ENCODE measurements around the gene ZDHHC19.
"Not testable (repeated sequence)": the region's sequence is repeated elsewhere in the genome, so short reads cannot be mapped to it uniquely, and the experiment has no call there.

ZDHHC19 gene

DNA sequence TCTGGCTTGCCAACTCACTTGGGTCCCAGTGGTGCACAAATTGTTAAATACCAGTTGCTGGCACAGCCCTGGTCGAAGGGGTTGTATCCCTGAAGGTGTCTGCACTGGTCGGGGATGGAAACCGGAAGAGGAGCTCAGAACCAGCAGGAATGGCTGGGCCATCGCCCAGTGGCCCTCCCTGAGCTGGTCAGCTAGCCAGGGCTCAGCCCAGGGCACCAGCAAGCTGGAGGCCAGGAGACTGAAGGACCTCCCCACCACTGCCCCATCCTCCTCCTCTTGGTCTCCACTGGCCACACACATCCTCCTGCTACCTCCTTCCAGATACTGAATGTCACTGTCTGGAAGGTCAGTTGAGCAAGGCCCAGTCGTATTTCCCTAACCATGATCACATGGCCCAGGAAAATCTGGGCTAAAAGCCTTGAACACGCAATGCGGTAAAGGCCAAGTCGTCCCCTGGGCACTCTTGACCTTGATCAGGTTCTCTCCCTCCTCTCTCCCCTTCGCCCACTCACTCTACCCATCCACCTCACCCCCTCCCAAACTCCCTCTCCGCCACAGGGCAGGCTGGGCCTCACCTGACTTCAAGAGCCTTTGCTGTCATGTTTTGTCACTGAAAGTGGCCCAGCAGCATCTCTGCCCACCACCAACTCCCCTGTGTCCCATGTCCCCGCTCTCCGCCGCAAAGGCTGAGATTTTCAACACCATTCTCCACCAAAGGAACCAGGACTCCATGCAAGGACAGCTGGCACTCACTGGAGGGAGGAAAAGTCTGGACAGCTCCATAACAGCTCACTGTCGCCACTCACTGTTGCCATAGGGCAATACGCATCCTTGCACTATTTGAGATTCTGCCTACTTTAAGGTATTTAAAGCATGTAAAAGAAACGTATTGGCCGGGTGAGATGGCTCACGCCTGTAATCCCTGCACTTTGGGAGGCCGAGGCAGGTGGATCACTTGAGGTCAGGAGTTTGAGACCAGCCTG is 12.1 kb downstream of the ZDHHC19 start:
- no peak for DNase-seq

DNA sequence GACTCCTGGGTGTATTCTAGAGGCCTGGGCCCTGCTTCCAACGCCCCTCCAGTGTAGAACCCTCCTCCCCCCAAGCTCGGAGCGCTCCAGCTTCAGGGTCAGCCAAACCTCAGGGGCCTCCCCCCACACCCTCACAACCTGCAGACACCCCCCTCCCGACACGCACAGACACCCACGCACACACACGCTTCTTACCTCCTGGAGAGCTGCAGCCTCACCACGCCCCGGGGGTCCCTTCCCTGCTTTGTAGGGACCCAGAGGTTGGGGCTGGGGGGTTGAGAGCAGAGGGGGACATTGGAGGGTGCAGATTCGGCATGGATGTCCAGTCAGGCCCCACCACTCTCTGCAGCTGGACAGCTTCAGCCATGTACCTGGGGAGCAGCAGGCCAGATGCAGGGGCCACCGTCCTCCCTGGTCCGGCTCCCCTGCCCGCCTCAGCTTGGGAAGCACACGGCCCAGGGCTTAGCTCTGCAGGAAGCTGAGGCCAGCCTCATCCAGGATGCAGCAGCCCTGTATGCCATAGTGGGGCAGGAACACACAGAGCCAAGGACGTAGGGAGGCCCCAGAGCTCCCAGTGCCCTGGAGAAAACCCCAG is 13.0 kb downstream of the ZDHHC19 start:
- DNase-seq, result no peak

DNA sequence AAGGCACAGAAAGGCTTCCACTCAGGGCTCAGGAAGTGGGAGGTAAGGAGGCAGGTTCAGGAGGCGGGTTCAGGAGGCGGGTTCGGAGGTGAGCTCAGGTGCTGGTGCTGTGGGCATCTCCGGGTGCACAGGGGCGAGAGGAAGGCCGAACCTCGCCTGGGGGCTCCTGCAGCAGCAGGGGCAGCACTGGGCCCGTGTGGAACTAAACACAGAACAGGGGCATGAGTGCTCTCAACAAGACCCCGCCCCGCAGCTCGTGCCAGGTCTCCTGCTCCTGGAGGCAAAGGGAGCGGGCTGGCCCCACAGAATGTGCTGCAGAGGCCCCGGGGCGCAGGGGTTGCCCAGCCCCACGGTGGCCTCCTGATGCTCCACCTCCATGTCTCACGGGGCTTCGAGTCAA is 13.7 kb downstream of the ZDHHC19 start:
- DNase-seq, result no peak

DNA sequence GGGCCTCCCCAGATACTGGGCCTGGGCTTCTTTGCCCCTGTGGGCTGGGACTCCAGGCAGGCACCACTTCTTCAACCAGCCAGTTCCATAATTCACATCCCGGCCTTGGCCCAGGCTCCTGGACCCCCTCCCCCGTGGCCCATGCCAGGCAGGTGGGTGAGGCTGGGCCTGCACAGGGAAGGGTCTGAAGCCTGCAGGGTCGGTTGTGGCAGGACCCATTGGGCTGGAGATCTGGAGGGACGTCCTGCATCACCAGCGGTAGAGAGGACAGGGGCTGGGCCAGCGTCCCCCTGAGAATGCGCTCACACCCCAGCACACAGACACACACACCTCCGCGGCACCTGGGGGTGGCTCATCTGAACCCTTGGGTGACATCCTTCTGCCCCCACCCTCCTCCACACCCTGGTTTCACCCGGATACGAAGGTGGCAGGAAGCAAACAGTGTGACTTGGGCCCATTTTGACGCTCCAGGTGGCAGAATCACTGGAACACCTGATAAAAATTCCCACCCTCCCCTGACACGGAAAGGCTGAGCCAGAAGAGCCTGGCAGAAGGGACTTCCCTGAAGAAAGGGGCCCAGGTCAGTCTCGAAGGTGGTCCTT is 15.4 kb downstream of the ZDHHC19 start:
- DNase-seq, result no peak

DNA sequence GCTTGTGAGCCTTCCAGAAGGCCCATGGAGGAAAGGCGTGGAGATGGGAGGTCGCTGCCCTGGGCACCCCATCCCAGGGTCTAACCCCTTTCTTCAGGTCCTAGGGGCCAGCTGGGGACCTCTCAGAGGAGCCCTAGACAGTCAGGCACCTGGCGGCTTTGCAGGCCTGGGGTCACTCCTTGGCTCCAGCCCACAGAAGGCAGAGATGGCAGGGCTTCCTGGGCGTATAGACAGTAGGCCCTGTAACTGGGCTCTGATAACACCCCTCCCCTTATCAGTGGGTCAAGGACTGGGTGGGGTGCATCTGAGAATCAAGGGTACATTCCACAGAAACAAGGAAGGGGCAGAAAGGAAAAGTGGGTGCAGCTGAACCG is 16.7 kb downstream of the ZDHHC19 start:
- no peak for DNase-seq

DNA sequence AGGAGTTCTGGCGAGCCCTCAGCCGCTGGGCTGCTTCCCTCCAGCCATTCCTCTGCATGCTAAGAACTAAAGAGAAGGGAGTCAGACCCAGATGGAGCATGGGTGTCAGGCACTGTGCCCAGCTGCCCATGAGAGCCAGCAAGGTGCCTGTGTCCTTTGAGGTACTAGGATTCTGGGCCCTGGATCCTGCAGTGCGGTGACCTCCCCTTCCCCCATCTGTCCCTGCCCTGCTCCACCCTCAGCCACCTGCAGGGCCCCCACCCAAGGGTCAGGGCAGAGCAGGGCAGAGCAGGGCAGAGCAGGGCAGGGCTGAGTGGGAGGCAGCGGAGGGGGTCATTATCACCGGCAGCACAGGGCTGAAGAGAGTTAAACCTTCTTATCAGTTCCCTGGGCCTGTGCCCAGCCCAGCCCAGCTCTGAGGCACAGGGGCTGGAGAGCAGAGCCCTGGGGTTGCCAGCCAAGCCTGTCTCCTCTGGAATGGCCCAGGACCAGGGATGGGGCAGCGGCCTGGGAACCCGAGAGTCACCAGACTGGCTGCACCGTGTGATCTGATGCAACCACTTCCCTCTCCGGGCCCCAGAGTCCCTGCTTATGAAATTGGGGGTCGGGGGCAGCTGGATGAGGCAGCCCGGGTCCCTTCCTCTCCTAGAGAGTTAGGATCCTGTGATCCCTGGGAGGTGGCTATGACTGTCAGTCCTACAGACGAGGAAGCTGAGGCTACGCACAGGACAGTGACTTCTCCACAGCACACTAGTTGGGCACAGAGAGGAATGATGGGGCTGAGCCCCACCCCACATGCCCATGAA is 17.3 kb downstream of the ZDHHC19 start:
- no peak for DNase-seq

DNA sequence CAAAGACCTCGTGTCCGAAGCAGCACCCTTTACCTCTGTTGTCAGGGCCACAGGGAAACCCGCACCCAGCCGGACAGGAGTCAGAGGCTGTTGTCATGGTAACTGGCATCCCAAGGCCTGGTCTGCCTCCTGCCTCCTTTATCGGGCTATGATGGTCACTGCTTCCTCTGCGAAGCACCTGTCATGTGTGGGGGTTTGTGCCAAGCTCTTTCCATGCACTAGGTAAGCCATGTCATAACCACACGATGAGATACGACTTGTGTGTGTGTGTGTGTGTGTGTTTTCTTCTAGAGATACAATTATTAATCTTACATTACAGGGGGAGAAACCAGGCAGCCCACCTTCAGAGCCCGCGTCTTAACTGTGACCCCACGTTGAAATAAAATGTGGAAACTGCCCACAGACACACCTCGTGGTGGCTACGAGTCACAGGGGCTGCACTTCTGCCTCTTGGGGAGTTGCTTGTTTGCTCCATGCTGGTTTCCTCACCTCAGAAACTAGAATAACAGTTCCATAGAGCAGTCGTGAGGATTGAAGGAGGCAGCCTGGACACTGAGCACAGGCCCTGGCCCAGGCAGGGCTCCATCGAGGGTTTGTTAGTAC is 18.0 kb downstream of the ZDHHC19 start:
- DNase-seq, result no peak

DNA sequence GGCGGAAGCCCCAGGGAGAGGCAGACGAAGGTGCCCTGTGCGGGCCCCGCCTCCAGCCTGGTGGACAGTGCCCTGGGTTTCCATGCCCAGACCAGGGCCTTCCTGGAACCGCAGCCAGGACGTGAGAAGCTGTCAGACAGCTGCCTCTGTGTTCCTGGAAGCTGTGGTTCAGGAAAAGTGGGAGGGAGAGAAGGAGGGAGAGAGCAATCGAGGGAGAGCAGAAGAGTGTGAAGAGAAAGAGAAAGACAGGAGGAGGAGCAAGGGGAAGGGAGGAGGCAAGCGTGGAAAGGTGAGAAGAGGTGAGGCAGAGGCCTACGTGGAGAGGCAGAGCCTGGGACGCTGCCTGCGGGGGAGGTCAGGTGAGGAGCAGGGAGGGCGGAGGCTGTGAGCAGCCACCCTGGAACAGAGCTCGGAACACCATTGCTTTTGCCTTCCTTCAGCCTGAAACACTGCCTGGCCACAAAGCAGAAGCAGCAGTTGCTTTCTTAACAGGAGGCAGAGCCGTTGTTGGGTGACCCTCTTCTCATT is 18.6 kb downstream of the ZDHHC19 start:
- no peak for DNase-seq

DNA sequence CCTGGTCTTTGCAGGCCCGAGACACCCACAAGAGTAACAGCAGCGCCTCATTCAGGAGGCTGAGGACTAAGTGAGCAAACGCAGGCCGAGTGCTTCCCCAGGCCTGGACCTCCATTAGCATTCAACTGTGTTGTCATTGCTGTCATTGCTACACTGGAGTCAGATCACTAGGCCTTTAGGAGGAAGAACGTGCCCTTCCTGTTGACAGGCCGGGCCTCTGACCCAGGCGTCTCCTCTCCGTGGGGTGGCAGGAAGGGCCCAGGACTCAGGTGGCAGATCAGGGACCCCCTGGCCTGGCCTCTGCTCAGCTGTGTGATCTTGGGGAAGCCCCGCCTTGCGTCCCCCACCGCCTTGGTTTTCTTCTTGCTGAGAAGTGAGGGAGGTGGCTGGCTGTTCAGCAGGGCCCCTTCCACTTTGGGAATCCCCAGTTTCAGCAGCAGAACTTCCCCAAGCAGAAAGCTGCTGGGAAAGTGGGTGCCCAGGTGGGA is 19.1 kb downstream of the ZDHHC19 start:
- no peak for DNase-seq

DNA sequence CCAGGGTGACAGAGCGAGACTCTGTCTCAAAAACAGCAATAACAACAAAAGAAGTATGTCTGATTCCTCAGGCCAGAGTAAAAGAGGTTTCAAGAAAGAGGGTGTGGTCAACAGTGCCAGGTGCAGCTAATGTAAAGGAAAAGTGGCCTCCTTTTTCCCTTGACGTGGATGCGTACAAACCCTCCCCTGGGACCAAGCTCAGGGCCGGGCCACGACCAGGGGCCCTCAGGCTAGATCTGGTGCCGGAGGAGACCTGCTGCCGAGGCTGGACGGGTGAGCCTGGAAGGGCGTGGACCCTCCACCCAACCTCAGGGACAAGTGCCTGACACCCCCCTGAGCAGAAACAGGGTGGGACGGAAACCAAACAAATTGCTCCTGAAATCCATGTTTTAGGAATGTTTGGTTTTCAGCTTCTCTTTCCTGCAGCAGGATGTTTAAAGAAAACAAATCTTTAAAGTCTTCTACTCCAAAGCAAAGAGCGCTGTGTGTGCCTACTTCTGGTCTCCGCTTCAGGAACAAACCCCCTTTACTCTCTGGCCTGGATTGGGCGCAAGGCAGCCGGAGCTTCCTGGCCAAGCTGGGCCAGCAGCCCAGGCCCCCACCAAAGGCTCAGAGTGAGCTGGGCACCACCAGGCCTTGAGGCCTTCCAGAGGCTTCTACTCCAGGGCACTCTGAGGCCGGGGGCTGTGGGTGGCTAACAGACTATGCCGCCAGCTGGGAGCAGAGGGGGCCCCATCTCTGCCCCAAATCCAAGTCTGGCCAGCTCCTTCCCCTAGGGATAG is 21.4 kb downstream of the ZDHHC19 start:
- no peak for DNase-seq

DNA sequence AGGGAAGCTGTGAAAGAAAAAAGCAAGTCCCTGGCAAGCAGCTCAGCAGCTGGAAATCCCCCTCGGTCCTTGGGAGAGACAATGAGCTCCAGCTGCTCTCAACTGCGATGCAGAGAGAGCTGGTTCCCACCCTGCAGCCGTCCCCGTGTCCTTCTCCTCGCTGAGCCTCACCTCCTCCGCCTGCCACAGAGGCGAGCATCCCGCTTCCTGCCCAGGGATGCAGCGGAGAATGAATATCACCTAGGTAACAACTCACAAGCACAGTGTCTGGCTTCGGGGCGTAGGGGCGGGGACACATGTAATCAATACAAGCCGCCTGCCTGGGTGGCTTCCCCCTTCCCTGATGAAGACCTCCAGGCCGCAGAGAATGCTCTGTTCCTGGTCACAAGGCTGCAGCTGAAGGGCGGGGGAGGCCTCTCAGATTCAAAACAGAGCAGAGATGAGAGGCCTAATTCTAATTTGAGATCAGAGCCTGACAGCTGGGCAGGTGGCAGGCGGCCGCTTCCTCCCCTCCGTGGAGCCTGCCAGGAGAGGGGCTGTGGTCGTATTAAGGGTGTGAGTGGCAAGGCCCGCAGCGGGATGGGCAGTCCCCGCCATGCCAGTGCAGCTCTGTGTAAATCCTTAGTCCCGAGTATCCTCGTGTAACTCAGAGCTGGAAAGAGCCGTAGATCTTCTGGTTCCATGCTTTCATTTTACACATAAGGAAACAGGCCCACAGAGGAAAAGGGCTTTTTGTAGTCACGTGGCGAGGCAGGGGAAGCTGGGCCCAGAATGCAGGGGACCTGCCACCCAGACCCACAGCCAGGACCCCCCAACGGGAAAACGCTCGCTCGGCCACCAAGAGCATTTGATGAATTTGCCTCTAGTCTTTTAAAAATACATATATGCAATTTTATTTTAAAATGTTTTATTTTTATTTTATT is 24.3 kb downstream of the ZDHHC19 start:
- DNase-seq, result peak; percentile 88

DNA sequence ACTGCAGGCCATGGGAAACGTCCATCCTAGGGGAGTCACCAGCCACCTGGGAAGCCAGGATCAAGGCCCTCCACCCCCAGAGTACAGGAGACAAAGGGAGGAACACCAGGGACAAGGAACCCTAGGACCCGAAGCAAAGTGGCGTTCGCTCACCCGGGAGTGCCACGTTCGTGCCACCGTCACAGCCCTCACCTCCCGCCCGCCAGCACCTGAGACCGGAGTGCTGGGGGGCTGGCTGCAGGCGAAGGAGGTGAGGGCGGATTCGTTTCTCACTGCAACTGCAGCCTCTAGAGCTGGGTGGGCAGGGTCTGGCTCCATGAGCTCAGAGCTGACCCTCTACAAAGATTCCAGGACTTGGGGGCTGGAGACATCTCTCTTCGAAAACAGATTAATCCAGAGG is 26.3 kb downstream of the ZDHHC19 start:
- DNase-seq, result no peak

DNA sequence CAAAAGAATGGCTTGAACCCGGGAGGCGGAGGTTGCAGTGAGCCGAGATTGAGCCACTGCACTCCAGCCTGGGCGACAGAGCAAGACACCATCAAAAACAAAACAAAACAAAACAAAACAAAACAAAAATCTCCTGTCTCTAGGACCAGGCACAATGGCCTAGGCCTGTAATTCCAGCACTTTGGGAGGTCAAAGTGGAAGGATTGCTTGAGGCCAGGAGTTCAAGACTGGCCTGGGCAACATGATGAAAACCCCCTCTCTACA is 27.1 kb downstream of the ZDHHC19 start:
- DNase-seq, result not testable (repeated sequence)

DNA sequence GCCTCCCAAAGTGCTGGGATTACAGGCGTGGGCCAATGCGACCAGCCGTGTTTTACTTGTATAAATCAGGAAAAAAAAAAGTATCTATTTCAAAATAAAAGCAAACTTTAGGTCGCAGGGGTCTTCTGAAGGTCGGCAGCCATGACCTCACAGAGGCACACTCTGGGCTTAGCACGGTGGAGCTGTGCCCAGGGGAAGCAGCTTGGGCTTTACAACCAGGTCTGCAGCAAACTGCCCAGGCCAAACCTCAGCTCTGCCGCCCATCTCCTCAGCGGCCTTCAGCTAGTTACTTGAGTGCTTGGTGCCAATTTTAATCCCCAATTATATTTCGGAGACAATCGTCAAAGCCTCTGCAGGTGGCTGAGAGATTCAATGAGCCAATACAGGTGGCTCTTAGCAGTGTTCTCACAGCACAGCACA is 30.1 kb downstream of the ZDHHC19 start:
- no peak for DNase-seq

DNA sequence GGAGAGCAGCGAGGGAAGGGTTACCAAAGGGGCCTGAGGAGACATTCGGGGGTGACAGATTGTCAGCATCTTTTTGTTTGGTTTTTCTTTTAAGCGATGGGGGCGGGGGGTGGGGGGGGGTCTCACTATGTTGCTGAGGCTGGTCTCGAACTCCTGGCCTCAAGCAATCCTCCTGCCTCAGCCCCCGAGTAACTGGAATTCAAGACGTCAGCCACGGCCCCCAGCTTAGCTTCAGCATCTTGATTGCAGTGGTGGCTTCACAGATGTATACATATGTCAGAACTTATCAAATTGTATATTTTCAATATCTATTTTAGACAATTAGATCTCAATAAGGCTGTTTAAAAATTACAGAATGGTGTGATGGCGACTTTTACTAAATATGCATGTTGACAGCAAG is 30.9 kb downstream of the ZDHHC19 start:
- no peak for DNase-seq

DNA sequence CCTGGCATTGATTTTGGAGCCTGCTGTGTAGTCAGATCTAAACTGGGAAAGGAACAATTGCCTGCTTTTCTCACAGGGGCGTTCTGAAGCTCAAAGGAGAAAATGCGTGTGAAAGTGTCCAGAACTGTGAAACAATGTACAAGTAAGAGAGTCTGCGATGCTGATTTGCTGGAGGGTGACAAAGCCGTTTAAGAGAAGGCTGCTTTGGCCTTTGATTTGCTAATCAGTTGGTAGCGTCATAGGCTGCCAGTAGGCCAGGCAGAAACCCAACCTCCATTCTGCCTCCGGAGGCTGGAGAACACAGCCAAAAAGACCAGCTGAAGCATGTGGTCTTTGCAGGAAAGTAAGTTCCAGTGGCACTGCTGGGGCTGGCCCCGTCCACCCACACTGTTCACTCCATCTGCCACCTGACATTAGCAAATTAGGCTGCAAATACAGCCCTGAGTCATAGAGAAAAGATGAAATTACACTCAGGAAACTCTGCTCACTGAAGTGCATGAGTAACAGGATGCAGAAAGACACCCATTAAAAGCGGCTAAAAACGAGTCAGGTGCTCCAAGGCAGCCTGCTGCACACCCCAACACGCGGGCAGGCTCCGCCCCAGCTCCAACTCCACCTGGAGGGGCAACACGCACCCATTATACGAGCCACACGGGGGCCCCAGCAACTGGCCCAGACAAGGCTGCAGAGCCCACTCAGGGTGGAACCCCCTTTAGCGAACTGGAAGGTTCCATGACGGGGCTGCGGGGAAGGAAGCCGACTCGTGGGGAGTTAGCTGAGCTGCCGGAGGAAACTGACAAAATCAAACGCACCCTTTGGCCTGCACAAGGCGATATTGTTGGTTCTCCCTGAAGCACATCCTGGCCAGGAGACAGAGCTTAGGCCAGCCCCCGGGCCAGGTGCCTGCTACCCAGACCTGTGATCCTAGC is 31.6 kb downstream of the ZDHHC19 start:
- no peak for DNase-seq

DNA sequence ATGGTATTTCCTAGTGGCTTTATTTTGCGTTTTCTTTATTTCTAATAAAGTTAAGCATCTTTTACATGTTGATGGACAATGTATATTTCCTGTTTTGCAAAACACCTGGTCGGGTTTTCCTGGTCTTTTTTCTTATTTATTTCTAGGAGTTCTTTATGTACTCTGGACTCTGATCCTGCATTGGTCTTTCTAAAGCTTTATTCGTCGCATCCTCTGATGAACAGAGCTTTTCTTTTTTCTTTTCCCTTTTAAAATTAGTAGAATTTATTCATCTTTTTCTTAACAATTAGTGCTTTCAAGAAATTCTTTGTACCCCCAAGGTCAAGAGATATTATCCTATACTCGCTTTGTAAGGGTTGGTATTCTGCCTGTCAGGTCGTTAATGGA is 32.2 kb downstream of the ZDHHC19 start:
- DNase-seq, result no peak

DNA sequence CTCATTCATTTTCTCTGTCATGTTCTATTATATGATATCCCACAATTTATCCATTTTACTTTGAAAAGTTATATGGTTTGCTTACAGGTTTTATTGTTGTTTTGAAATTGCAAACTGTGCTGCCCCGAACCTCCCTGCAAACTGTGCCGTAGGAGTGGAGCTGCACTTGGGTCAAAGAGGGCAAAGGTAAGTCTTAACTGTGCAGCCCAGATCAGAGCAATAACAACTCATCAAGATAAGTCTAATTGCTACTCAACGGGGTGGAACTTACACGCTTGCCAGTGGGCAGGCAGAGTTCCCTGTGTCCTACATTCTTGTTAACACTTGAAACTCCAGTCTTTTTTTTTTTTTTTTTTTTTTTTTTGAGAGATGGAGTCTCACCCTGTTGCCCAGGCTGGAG is 33.2 kb downstream of the ZDHHC19 start:
- DNase-seq, result no peak

DNA sequence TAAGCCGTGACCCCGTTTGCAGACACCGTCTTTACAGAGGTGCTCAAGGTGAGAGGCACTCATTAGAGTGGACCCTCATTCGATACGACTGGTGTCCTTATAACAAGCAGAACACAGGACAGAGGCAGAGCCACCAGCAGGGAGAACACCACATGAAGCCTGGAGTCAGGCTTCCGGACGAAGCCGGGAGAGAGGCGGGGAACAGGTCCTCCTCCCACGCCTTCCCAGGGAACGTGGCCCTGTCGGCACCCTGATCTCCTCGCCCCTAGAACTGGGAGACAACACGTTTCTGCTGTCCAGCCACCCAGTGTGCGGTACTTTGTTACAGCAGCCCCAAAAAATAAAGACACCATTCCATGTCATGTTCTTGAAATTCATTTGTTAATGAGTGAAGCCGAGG is 33.6 kb downstream of the ZDHHC19 start:
- no peak for DNase-seq

DNA sequence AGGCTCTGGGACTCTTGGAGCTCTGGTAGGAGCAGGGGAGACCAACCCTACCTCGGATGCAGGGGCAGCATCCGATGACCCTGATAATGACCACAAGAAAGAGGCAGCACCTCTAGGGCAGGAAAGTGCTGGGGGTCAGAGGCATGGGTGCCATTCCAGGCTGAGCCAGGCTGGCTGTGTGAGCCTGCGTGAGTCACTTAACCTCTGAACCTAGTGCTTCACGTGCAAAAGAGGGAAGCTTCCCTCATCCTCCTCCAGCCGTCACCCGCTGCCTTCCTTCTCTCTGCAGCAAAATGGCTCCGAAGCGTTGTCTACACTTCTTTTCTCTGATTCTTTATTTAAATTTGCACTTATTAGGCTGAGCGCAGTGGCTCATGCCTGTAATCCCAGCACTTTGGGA is 35.5 kb downstream of the ZDHHC19 start:
- no peak for DNase-seq

Measured in DMS79 (cell line).